Smooth muscle cell of the brain vasculature (primary cell): ENCODE measurements around the gene GRM4.

Experiments used
- DNase-seq: peaks from one replicate; pipeline ENCODE4 v3.0.0-alpha.2; 2012; ENCODE audit warnings: low read depth, low spot score

GRM4 gene

DNA sequence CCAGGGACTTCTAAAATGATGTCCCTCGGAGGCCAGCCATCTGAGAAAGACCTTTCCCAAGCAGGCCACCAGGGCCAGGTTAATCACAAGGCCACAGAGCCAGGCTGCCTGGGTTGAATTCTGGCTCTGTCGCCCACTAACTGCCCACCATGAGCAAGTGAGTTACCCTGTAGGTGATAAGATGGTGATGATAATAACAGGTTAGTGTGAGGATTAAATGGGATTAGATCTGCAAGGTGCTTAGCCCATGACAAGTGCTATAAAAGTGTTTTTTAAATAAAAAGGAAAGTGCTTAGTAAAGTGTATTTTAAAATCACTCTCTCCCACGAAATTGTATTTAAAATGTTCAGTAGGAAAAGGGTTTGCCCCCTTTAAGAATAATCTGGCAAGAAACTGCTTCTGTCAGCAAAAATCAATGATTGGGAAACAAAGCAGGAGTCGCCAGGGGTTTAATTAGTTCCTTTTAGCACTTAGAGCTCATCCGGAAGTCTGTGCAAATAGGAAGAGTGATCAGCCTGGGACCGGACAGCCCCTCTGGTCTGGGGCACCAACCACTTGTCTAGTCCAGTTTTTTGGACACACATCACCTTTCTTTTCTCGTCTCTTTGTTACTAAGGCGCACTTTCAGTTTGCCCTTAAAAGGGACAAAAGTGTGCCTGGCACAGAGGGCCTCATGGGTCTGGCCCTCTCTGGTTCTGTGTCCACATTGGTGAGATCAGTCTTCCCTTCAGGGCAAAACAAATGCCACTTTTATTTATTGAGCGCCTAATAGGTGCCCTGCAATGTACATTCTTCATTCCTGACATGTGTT, 150.4 kb downstream of the GRM4 start:
- no peak for DNase-seq

DNA sequence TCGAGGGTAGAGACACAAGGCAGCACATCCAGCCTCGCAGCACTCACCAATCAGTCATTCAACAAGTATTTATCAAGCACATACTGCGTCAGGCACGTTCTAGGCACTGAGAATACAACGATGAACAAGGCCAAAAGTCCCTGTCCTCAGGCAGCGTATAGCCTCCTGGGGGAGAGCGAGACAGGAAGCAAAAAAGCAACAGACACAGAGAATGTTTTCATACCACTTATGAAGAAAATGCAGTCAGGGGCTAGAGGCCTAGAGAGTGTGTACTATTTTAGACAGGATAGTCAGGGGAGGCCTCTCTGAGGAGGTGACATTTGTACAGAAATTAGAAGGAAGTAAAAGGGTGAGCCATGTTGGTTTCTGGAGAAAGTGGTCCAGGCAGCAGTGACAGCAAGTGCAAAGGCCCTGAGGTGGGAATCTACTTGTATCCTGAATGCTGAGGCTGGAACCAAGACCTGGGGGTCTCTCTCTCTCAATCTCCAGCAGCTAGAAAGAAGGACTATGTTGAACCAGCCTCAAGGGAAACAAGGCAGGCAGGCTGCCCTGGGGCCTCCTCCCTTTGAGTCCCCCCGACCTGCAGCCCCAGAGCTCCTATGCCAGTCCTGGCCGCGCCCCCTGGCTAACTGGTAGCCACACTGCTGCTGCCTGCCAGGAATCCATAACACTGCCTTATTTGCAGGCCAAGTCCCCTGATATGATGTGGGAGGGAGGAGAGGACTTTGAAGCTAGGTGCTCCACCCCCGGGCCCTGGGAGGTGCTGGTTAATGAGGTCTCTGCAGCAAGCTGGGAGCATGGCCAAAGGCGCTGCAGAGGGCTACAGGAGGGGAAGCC, 151.2 kb downstream of the GRM4 start:
- DNase-seq = no peak

- DNase-seq = no peak
These were observed 152.0 kb downstream of the GRM4 start for GRCh38 chr6:33993653-33994471.

DNA sequence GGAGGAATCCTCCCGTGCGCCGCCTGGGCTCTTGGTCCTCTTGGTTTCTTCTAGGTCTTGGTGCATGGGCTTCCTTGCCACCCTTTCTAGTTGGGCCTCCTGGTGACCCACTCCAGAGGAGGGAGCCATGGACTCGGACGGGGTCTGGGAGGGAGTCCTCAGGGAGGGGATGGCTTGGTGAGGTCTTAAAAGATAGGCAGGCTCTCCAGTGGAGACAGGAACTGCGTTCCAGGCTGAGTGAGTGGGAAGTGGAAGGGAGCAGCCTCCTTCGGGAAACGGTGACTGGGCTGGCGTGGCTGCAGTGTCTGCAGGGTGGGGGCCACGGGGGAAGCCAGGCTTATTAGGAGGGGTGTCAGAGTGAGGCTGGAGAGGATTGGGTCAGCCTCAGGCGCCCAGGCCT, 152.8 kb downstream of the GRM4 start:
- DNase-seq = no peak

DNA sequence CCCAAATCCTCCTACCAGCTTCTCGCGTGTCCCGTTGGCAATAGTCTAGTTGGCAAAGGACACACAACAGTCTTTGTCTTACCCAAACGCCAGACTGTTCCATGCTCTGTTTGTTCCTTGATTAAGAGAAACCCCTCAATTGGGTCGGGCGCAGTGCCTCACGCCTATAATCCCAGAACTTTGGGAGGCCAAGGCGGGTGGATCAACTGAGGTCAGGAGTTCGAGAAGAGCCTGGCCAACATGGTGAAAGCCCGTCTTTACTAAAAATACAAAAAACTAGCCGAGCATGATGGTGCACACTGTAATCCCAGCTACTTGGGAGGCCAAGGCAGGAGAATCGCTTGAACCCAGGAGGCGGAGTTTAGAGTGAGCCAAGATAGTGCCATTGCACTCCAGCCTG, 153.7 kb downstream of the GRM4 start:
- DNase-seq = no peak

DNA sequence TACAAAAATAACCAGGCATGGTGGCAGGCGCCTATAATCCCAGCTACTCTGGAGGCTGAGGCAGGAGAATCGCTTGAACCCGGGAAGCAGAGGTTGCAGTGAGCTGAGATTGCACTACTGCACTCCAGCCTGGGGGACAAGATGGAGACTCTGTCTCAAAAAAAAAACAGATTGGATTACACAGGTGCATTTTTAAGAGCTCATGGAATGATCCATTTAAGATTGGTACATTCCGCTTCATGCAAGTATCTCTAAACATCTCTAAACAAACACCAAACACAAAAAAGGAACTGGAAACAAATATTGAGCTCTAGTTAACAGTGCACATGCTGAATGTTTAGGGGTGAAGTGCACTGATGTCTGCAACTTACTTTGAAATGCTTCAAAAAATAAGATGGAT, 154.3 kb downstream of the GRM4 start:
- no peak for DNase-seq

DNA sequence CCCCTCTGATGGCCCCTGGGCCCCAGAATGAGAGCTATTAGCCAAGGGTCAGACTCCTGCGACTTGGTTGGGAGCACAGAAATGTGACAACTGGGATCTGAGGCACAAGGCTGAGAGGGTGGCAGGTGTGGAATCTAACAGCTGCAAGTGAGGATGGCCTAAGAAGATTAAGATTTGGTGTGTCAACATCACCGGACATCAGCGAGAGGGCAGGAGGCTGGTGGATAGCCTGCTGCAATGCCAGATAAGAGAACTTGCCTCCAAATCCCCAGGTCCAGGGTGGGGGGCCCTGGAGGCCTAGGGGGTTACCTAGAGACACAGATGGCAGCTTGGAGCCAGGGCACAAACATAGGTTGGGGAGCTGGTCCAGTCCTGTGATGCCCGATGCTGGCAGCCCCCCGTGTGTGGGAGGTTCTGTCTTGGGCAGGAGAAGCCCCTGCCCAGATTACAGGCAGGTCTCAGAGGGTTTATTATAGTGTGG, 155.8 kb downstream of the GRM4 start:
- no peak for DNase-seq

DNA sequence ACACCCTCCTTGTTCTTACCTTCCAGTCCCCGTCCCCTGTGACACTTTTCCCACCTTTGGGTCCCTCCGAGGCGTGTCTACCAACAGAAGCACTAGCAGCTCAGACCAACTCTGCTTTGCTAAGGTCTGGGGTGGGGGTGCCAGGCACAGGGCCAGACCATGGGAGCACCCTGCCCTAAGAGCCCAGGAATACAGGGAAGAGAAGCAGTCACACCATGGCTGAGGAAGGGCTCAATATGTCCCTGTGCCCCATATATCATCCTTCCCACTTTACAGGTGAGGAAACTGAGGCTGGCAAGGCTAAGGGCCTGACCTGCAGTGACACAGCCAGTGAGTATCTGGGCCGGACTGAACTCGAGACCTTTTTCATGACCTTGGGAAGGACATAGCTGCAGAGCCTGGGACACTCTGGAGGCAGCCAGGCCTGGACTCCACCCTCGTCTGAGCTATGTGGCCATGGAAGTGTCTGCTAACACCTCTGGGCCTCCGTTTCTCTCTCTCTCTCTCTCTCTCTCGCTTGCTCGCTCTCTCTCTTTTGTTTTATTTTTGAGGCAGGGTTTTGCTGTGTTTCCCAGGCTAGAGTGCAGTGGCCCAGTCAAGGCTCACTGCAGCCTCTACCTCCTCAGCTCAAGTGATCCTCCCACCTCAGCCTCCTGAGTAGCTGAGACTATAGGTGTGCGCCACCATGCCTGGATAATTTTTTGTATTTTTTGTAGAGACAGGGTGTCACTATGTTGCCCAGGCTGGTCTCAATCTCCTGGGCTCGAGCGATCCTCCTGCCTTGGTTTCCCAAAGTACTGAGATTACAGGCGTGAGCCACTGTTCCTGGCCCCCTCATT, 156.7 kb downstream of the GRM4 start:
- DNase-seq = no peak

- no peak for DNase-seq
These were observed 157.5 kb downstream of the GRM4 start for GRCh38 chr6:33988121-33989015.

DNA sequence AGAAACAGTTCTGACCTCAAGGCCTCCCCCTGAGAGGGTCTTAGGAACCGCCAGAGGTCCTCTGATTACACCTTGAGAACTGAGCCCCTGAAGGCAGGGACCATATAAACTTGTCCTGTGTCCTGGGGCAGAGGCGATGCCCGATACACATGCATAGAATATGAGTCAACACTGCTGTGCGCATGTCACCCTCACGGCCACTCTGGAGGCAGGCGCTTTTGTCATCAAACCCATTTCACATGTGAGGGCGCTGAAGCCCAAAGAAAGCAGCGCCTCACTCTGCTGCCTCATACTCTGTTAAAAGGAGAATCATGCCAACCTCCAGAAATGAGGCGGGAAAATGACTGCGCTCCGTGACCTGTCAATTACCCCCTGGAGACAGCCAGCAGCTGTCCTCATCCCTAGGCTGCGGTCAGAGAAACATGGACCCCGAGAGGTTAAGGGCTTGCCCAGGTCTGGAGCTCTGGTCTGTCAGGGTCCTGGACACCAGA, 158.3 kb downstream of the GRM4 start:
- DNase-seq = no peak

DNA sequence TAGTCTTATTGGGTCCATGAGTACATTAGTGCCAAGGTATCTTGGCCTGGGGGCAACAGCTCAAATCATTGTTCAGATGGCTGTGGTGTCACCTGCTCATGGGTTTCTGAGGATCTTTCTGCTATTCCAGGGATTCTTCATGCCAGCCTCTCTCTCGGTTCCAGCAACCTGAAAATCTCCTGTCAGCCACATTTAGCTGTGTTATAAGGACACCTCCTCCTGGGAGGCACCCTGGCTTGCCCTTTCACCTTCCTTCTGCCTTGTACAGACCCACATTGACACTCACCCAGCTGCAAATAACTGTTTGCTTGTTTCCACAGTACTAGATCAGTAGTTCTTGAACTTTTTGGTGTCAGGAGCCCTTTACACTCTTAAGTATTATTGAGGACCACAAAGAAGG, 159.9 kb downstream of the GRM4 start:
- DNase-seq = no peak

DNA sequence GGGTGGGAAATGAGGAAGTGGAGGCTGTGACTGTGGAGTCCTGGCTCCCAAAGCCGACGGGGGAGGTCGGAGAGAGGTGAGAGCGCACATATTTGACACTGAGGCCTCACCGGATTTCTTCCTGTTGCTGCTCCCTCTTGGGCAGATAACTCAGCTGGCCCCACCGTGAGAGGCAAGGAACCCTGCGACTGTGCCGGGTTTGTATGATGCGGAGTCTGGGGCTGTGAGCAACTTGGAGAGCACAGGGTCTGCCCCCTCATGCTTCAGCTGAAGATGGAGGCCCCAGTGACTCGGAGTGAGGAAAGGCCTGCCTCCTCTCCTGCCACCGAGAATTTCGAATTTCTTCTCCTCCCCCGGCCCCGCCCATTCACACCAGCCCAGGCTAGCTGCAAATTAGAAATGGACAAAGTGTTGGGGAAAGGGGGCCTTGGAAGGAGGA, 160.6 kb downstream of the GRM4 start:
- no peak for DNase-seq

GRCh38 chr6:33984466-33985312, 161.2 kb downstream of the GRM4 start:
- no peak for DNase-seq

DNA sequence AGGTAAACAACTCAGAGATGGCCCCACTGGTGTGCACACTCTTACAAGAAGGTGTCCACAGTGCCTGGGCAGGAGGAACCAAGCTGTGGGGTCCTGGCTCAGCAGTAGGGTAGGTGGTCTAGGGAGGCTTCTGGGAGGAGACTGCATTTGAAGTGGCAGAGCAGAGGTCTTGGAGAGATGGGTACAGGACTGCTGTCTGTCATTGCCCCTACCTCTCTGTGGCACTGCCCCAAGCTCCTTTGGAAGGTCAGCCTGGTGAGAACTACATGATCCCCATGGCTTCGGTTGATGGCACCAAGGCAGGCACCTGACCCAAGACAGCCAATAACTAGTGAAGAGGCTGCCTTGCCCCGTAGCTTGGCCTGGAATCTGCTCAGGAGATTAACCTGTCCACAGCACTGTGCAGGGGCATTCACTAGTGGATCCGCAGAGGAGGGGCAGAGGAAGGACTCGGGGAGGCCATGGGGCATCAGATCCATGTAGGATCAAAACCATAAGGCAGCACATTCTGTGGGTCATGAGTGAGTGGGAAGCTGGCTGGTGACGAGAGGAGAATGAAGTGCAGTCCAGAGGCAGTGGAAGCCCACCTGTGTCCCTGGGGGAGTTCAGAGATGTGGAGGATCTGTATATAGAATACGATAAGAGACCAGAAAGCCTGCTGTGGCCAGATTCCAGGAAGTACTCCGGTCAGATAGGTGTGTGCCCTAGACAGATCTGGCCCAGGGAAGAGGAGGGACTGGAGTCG, 162.0 kb downstream of the GRM4 start:
- DNase-seq = no peak

GRCh38 chr6:33983109-33983716, 162.7 kb downstream of the GRM4 start:
- no peak for DNase-seq

- DNase-seq = no peak
These were observed 164.0 kb downstream of the GRM4 start for GRCh38 chr6:33981861-33982260.

GRCh38 chr6:33981421-33981820, 164.5 kb downstream of the GRM4 start:
- DNase-seq = no peak
